Inferior parietal cortex (tissue), 1 donor: ENCODE data around the gene NT5C1A.
A peak's percentile ranks its signal among the peaks of the same experiment; 100 is the strongest.

Experiments used
- DNase-seq: peaks from one replicate; pipeline ENCODE4 v3.0.0-alpha.2; 2016; ENCODE audit errors: extremely low spot score

Gene NT5C1A

GRCh38 chr1:39689635-39690034 lies 17.7 kb upstream of the NT5C1A start:
- peak; percentile 45 for DNase-seq

GRCh38 chr1:39689214-39689613 lies 17.3 kb upstream of the NT5C1A start:
- DNase-seq = no peak

- DNase-seq = no peak
These were observed 16.8 kb upstream of the NT5C1A start for GRCh38 chr1:39688706-39689105.

GRCh38 chr1:39687243-39687642 lies 15.3 kb upstream of the NT5C1A start:
- no peak for DNase-seq

- DNase-seq = no peak
These were observed 13.2 kb upstream of the NT5C1A start for GRCh38 chr1:39685071-39685470.

GRCh38 chr1:39684313-39684664 lies 12.4 kb upstream of the NT5C1A start:
- DNase-seq = no peak

GRCh38 chr1:39683591-39684312 lies 11.8 kb upstream of the NT5C1A start:
- no peak for DNase-seq

GRCh38 chr1:39681999-39682398 lies 10.1 kb upstream of the NT5C1A start:
- no peak for DNase-seq

- DNase-seq = no peak
These were observed 9.4 kb upstream of the NT5C1A start for GRCh38 chr1:39681294-39681693.

- no peak for DNase-seq
These were observed 8.8 kb upstream of the NT5C1A start for GRCh38 chr1:39680751-39681150.

- no peak for DNase-seq
These were observed 7.9 kb upstream of the NT5C1A start for GRCh38 chr1:39679821-39680220.

- no peak for DNase-seq
These were observed 7.0 kb upstream of the NT5C1A start for GRCh38 chr1:39678889-39679288.

GRCh38 chr1:39677645-39678044 lies 5.7 kb upstream of the NT5C1A start:
- no peak for DNase-seq

GRCh38 chr1:39676948-39677548 lies 5.1 kb upstream of the NT5C1A start:
- DNase-seq = no peak

- DNase-seq = no peak
These were observed 3.3 kb upstream of the NT5C1A start for GRCh38 chr1:39675220-39675619.

- no peak for DNase-seq
These were observed 1.3 kb upstream of the NT5C1A start for GRCh38 chr1:39673215-39673614.

- no peak for DNase-seq
These were observed 642 bp upstream of the NT5C1A start for GRCh38 chr1:39672551-39672947.

GRCh38 chr1:39671433-39671792 lies 494 bp downstream of the NT5C1A start:
- DNase-seq = no peak

- DNase-seq = no peak
These were observed 1.2 kb downstream of the NT5C1A start for GRCh38 chr1:39670689-39671088.

GRCh38 chr1:39668894-39669293 lies 3.0 kb downstream of the NT5C1A start:
- DNase-seq = no peak

GRCh38 chr1:39668111-39668510 lies 3.8 kb downstream of the NT5C1A start:
- no peak for DNase-seq

- no peak for DNase-seq
These were observed 5.1 kb downstream of the NT5C1A start for GRCh38 chr1:39666772-39667171.

- DNase-seq = no peak
These were observed 8.3 kb downstream of the NT5C1A start for GRCh38 chr1:39663559-39663958.

GRCh38 chr1:39662861-39663260 lies 9.0 kb downstream of the NT5C1A start:
- DNase-seq = no peak
